Measurements from ENCODE around the gene ABHD12. TPM values are rescaled to one million over a fixed set of nuclear protein-coding genes. Genes with fewer than 3 reads are reported as not detected.
A peak's percentile ranks its signal among the peaks of the same experiment; 100 is the strongest.
"Not testable (repeated sequence)": the region's sequence is repeated elsewhere in the genome, so short reads cannot be mapped to it uniquely, and the experiment has no call there.

The ABHD12 gene
- total and polyA plus RNA-seq, 12 donors, result 17.6 to 95.8 (median 54.1) TPM

DNA sequence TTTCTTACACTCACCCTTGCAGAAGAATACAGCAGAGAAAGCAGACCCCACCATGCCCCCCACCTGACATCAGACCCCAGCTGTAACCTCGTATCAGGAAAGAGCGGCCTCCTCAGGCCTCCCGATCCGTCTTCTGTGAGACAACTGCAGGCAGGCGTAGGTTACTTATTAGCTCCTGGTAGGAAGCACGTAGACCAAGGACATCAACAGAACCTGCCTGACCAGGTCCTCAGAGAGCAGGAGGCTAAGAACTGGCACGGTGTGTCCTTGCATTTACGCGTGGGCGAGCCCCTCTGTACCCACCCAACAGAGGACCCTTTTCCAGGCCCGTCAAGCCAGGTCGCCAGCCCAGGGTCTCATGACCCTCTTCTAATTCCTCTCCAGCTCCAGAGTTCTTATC is 51.0 kb downstream of the ABHD12 start:
- Histone ChIP-seq H3K4me3 (no peak overlapping the region), H3K36me3 (replicated peaks in 1 of 2) (no peaks in the 10 kb centered on the region), H3K27ac (no peak overlapping the region), H3K27me3 (no peaks in the 10 kb centered on the region), H3K9me3 (replicated peaks in 1 of 3) (no peaks in the 10 kb centered on the region), H3K4me1 (replicated peaks in 1 of 2) (peaks cover 0 to 5% of the 10 kb centered on the region in 2 donors)
- DNase-seq, result no peak
- WGBS, 4 donors, result 87 to 89% (median 89%) methylated on average over 12 of the region's 12 CpGs
- no peak for TF ChIP-seq POLR2A (IDR thresholded peaks at IDR 0.05)
- TF ChIP-seq, protein P1, sequence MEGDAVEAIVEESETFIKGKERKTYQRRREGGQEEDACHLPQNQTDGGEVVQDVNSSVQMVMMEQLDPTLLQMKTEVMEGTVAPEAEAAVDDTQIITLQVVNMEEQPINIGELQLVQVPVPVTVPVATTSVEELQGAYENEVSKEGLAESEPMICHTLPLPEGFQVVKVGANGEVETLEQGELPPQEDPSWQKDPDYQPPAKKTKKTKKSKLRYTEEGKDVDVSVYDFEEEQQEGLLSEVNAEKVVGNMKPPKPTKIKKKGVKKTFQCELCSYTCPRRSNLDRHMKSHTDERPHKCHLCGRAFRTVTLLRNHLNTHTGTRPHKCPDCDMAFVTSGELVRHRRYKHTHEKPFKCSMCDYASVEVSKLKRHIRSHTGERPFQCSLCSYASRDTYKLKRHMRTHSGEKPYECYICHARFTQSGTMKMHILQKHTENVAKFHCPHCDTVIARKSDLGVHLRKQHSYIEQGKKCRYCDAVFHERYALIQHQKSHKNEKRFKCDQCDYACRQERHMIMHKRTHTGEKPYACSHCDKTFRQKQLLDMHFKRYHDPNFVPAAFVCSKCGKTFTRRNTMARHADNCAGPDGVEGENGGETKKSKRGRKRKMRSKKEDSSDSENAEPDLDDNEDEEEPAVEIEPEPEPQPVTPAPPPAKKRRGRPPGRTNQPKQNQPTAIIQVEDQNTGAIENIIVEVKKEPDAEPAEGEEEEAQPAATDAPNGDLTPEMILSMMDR (IDR thresholded peaks at IDR 0.05), result no peak
- intact Hi-C loops (cut with DNase I), result no loop called here

DNA sequence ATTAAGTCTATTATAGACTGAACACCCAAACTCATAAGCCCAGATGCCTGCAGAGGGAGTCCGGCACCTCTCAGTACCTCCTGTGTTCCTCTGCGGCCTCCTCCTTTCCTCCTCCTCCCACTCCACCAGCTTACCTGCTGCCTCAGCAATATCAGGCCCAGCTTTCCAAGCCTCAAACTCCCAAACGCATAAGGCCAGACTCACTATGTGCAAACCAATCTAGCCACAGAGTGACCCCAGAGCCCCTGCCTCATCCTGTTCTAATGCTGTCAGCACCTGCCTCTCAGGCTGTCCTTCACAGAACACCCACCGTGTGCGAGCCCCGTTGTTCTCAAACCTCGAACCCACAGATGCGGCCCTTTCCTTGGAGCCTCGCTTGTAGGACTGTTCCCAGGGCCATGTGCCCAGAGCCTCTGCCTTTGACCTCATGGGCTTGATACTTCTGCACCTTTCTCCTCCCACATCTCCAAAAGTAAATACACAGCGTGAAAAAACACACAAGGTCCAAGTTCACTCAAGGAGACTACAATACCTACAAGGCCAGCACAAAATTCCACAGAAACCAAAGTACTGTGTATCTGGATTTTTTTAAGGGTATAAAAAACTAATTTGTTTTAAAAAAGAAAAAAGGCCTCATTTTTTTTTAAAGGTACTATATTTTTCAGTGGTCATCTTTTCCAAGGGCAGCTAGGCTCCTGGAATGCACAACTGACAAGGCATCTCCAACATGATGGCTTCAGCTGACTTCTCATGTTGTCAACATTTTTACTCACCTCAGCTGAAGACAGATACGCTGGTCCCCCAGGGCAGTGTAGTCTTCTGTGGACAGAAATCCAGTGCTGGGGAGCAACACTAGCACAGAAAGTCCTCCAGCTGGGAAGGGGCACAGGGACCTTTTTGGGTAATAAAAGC is 52.3 kb downstream of the ABHD12 start:
- DNase-seq, result no peak
- no peaks in the 10 kb centered on the region for H3K36me3 ChIP-seq (replicated peaks in 1 of 2)
- 86 to 89% (median 88%) methylated on average over 11 of the region's 11 CpGs for WGBS, 4 donors
- H3K4me3 ChIP-seq, result no peak overlapping the region
- H3K9me3 ChIP-seq (replicated peaks in 1 of 3), result no peaks in the 10 kb centered on the region
- H3K27me3 ChIP-seq, result no peaks in the 10 kb centered on the region
- TF ChIP-seq, protein P1 (IDR thresholded peaks at IDR 0.05), result no peak
- TF ChIP-seq POLR2A (IDR thresholded peaks at IDR 0.05), result no peak
- intact Hi-C loops (cut with DNase I), result no loop called here
- no peaks in the 10 kb centered on the region for H3K4me1 ChIP-seq (replicated peaks in 1 of 2)
- H3K27ac ChIP-seq, result no peak overlapping the region

DNA sequence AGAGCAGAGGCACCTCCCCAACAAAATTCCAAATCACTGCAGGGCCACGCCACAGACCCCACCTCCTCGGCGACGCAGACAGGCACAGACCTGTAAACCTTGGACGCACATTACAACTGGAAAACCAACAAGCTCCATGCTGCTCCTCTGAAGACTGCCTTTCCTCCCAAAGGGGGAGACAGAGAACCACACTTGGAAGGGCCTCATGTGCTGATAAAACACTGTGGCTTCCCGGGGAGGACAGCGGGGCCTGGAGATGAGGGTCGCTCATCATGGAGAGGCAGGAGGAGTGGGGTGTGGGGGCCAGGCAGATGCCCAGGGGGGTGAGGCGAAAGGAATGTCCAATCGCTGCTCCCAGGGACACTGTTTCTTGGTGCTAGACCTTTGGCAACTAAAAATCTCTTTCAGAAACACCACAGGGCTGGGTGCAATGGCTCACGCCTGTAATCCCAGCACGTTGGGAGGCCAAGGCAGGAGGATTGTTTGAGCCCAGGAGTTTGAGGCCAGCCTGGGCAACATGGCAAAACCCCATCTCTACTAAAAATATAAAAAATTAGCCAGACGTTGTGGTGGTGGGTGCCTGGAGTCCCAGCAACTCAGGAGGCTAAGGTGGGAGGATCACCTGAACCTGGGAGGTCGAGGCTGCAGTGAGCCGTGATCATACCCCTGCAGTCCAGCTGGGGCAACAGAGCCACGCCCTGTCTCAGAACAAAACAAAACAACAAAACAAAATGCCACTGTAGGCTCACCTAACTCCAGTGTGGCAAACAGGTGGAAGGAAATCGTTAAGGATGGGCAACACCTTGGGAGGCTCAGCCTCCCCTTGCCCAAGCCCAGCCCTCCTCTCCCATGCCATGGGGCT is 53.8 kb downstream of the ABHD12 start:
- no peak overlapping the region for H3K27ac ChIP-seq
- no peak overlapping the region for H3K4me3 ChIP-seq
- H3K27me3 ChIP-seq, result no peaks in the 10 kb centered on the region
- H3K4me1 ChIP-seq (replicated peaks in 1 of 2), result no peaks in the 10 kb centered on the region
- TF ChIP-seq, protein P1 (IDR thresholded peaks at IDR 0.05), result peak in 3 of 6 experiments; percentile 19 to 37 (median 21)
- no peak for TF ChIP-seq POLR2A (IDR thresholded peaks at IDR 0.05)
- intact Hi-C loops (cut with DNase I), result no loop called here
- H3K36me3 ChIP-seq (replicated peaks in 1 of 2), result no peaks in the 10 kb centered on the region
- WGBS, 4 donors, result 81 to 90% (median 86%) methylated on average over 17 of the region's 17 CpGs
- peak in 1 of 7 donors; percentile 39 for DNase-seq
- no peaks in the 10 kb centered on the region for H3K9me3 ChIP-seq (replicated peaks in 1 of 3)

DNA sequence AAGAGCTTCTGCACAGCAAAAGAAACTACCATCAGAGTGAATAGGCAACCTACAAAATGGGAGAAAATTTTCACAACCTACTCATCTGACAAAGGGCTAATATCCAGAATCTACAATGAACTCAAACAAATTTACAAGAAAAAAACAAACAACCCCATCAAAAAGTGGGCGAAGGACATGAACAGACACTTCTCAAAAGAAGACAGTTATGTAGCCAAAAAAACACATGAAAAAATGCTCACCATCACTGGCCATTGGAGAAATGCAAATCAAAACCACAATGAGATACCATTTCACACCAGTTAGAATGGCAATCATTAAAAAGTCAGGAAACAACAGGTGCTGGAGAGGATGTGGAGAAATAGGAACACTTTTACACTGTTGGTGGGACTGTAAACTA is 55.7 kb downstream of the ABHD12 start:
- H3K36me3 ChIP-seq (replicated peaks in 1 of 2); intact Hi-C loops (cut with DNase I); H3K4me3 ChIP-seq; H3K4me1 ChIP-seq (replicated peaks in 1 of 2); H3K27me3 ChIP-seq; H3K27ac ChIP-seq; DNase-seq; H3K9me3 ChIP-seq (replicated peaks in 1 of 3): not testable (repeated sequence)
- 88 to 100% (median 100%) methylated on average over 1 of the region's 1 CpG for WGBS, 4 donors
